ENCODE data around the gene KRTAP5-2.

- TF ChIP-seq POLR2A (IDR thresholded peaks at IDR 0.05) (no peak), CTCF (IDR thresholded peaks at IDR 0.05) (no peak)
These were observed 39.4 kb downstream of the KRTAP5-2 start for GRCh38 chr11:1558775-1559110.

Data from lower leg skin (tissue), 3 donors.